IPS-20b (cell line): ENCODE measurements around the gene NAA16.

ENCODE experiments used
- H3K27ac ChIP-seq: one replicate; pipeline ENCODE4 v1.5.1; 2013; ENCODE audit warnings: low read length
- H3K27me3 ChIP-seq: 2 replicates; pipeline ENCODE4 v1.6.1; 2013; ENCODE audit warnings: mild to moderate bottlenecking, low read length, inconsistent platforms; ENCODE audit not compliant: insufficient read depth
- H3K36me3 ChIP-seq: 2 replicates; pipeline ENCODE4 v1.6.1; 2013; ENCODE audit warnings: low read depth, mild to moderate bottlenecking, inconsistent platforms, low read length, moderate library complexity; ENCODE audit not compliant: insufficient read depth
- H3K4me1 ChIP-seq: 2 replicates; pipeline ENCODE4 v1.6.1; 2013; ENCODE audit warnings: mild to moderate bottlenecking, control low read depth, inconsistent platforms, low read length, moderate library complexity; ENCODE audit not compliant: insufficient read depth
- H3K4me3 ChIP-seq: 2 replicates; pipeline ENCODE4 v1.5.1; 2013; ENCODE audit warnings: mild to moderate bottlenecking, low read length, inconsistent platforms
- H3K9ac ChIP-seq: 2 replicates; pipeline ENCODE4 v1.6.1; 2013; ENCODE audit warnings: low read depth, mild to moderate bottlenecking, inconsistent platforms, low read length, moderate library complexity
- H3K9me3 ChIP-seq: 2 replicates; pipeline ENCODE4 v1.6.1; 2013; ENCODE audit warnings: mild to moderate bottlenecking, low read depth, low read length, inconsistent platforms; ENCODE audit not compliant: insufficient read depth

NAA16 gene

DNA sequence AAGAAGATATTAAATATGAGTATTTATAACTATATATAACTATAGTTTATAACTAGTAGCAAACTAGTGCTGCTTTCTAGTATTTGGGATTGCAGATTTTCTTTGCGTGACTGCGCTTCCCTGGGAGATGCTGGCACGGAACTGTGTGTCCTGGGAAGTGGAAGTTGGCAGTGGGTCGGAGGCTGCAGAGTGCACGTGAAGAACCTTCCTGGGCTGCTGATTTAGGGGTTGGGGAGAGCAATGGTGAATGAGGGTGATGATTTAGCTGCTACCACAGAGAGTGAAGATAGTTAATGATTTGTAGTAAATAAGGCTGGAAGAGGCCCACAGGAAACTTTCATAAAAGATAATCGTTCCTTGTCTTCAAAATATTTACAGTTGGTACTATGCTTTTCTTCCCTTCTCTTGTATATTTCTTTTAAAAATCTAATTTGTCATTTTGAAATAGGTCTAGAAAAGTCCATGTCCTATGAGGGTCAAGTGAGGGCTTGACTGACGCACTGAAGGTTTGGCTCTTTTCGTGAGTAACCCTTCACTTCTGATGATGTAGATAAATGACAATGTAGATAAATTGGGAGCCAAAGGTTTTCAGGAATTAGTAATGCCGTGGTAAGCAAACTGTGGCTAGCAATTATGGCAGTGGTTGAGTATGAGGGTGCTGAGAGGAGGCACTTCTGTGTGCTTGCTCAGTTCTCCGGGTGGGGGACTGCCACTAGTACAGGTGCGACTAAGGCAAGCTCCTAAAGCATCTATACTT, 3.0 kb upstream of the NAA16 start:
- Histone ChIP-seq H3K27me3 (no peaks in the 10 kb centered on the region), H3K27ac (no peak overlapping the region), H3K9ac (no peak overlapping the region), H3K9me3 (no peaks in the 10 kb centered on the region), H3K36me3 (no peaks in the 10 kb centered on the region), H3K4me3 (no peak overlapping the region), H3K4me1 (no peaks in the 10 kb centered on the region; the same call in 1 of the 2 replicates)

GRCh38 chr13:41311406-41312175, 524 bp downstream of the NAA16 start:
- Histone ChIP-seq H3K9me3 (no peaks in the 10 kb centered on the region), H3K27ac (peak overlapping the region; percentile 76), H3K36me3 (peaks cover under 1% of the 10 kb centered on the region; the same call in 1 of the 2 replicates), H3K4me1 (peaks cover 23% of the 10 kb centered on the region), H3K27me3 (no peaks in the 10 kb centered on the region), H3K9ac (peak overlapping the region; percentile 89), H3K4me3 (peak overlapping the region; percentile 97)

- peaks cover 6% of the 10 kb centered on the region; the same call in 1 of the 2 replicates for H3K36me3 ChIP-seq
- H3K4me1 ChIP-seq: peaks cover 23% of the 10 kb centered on the region
- peak overlapping the region; percentile 89 for H3K9ac ChIP-seq
- H3K27ac ChIP-seq: peak overlapping the region; percentile 76
- H3K4me3 ChIP-seq: peak overlapping the region; percentile 97
- no peaks in the 10 kb centered on the region for H3K9me3 ChIP-seq
- H3K27me3 ChIP-seq: no peaks in the 10 kb centered on the region
Observed at GRCh38 chr13:41312176-41312500, 1.1 kb downstream of the NAA16 start.

DNA sequence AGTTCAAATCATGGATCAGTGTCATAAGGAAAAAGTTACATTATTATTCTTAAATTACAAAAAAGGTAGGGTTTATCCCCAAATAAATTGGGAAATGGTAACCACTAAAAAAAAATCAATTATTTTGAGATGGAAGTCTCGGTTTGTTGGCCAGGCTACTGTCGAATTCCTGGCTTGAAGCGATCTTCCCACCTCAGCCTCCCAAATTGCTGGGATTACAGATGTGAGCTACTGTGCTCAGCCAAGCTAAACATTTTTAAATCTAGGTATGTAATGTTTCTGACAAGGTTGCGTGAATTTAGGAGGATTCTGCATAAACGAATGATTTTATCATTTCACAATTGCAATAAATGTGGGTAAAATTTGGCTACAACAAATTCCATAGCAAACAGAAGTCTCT, 2.0 kb downstream of the NAA16 start:
- H3K27ac ChIP-seq: no peak overlapping the region
- peaks cover 23% of the 10 kb centered on the region for H3K4me1 ChIP-seq
- H3K9me3 ChIP-seq: no peaks in the 10 kb centered on the region
- H3K36me3 ChIP-seq: peaks cover 15% of the 10 kb centered on the region
- no peaks in the 10 kb centered on the region for H3K27me3 ChIP-seq
- peak overlapping the region; percentile 52; the same call in 1 of the 2 replicates for H3K9ac ChIP-seq
- peak overlapping the region; percentile 97 for H3K4me3 ChIP-seq

- Histone ChIP-seq H3K4me3 (peak overlapping the region; percentile 97), H3K9ac (peak overlapping the region; percentile 52; the same call in 1 of the 2 replicates), H3K4me1 (peaks cover 23% of the 10 kb centered on the region), H3K27me3 (no peaks in the 10 kb centered on the region), H3K27ac (no peak overlapping the region), H3K9me3 (no peaks in the 10 kb centered on the region), H3K36me3 (peaks cover 22% of the 10 kb centered on the region)
Observed at GRCh38 chr13:41313659-41314197, 2.7 kb downstream of the NAA16 start.

GRCh38 chr13:41315443-41316047, 4.5 kb downstream of the NAA16 start:
- Histone ChIP-seq H3K4me3 (peak overlapping the region; percentile 46; the same call in 1 of the 2 replicates), H3K36me3 (peaks cover 36% of the 10 kb centered on the region), H3K9me3 (no peaks in the 10 kb centered on the region), H3K9ac (no peak overlapping the region), H3K27ac (no peak overlapping the region), H3K27me3 (no peaks in the 10 kb centered on the region), H3K4me1 (peaks cover 23% of the 10 kb centered on the region)

DNA sequence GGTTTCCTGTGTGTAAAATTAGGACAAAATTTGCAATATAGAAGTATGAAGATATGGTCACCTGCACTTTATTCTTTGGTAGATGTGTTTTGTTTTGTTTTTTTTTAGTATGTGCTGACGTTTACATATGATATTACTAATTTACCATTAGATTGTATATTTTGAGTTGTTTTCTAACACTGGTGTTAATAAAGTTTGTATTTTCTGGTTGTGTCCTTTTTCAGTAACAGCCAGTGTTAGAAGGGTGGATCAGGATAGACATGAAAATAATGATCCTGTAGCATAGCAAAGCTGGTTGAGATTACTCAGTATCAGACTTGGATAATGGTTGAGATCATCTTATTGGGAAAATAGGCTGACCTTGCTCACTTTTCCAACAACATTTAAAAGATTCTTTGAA, 6.2 kb downstream of the NAA16 start:
- Histone ChIP-seq H3K27ac (no peak overlapping the region), H3K4me1 (peaks cover 23% of the 10 kb centered on the region), H3K9me3 (no peaks in the 10 kb centered on the region), H3K27me3 (no peaks in the 10 kb centered on the region), H3K9ac (no peak overlapping the region), H3K4me3 (no peak overlapping the region), H3K36me3 (peaks cover 53% of the 10 kb centered on the region)

GRCh38 chr13:41325752-41326151, 14.7 kb downstream of the NAA16 start:
- no peak overlapping the region for H3K4me3 ChIP-seq
- no peak overlapping the region for H3K27ac ChIP-seq
- H3K9ac ChIP-seq: no peak overlapping the region
- no peaks in the 10 kb centered on the region for H3K9me3 ChIP-seq
- no peaks in the 10 kb centered on the region for H3K27me3 ChIP-seq
- H3K36me3 ChIP-seq: peaks cover 97% of the 10 kb centered on the region
- H3K4me1 ChIP-seq: no peaks in the 10 kb centered on the region

- Histone ChIP-seq H3K4me1 (no peaks in the 10 kb centered on the region), H3K27ac (no peak overlapping the region), H3K4me3 (no peak overlapping the region), H3K36me3 (peaks cover 94% of the 10 kb centered on the region), H3K9me3 (no peaks in the 10 kb centered on the region), H3K9ac (no peak overlapping the region), H3K27me3 (no peaks in the 10 kb centered on the region)
Observed at GRCh38 chr13:41326661-41327060, 15.6 kb downstream of the NAA16 start.

GRCh38 chr13:41327994-41328790, 17.1 kb downstream of the NAA16 start:
- peaks cover 95% of the 10 kb centered on the region for H3K36me3 ChIP-seq
- H3K27ac ChIP-seq: no peak overlapping the region

GRCh38 chr13:41332829-41333228, 21.8 kb downstream of the NAA16 start:
- Histone ChIP-seq H3K9me3 (no peaks in the 10 kb centered on the region), H3K9ac (no peak overlapping the region), H3K27ac (no peak overlapping the region), H3K36me3 (peaks cover 91% of the 10 kb centered on the region), H3K4me1 (no peaks in the 10 kb centered on the region), H3K27me3 (no peaks in the 10 kb centered on the region), H3K4me3 (no peak overlapping the region)

More at GRCh38 chr13:41327994-41328790, 17.1 kb downstream of the NAA16 start:
- no peak overlapping the region for H3K9ac ChIP-seq
- no peaks in the 10 kb centered on the region for H3K9me3 ChIP-seq
- H3K4me3 ChIP-seq: no peak overlapping the region
- no peaks in the 10 kb centered on the region for H3K4me1 ChIP-seq
- H3K27me3 ChIP-seq: no peaks in the 10 kb centered on the region
